ENCODE measurements around the gene PTAFR. TPM values are rescaled to one million over a fixed set of nuclear protein-coding genes. Genes with fewer than 3 reads are reported as not detected.

Gene PTAFR
- total and polyA plus RNA-seq, 12 donors: 0.72 to 11.7 (median 6.4) TPM

- Histone ChIP-seq H3K36me3 (replicated peaks in 1 of 2) (no peaks in the 10 kb centered on the region), H3K4me1 (replicated peaks in 1 of 2) (peaks cover 0 to 2% of the 10 kb centered on the region in 2 donors), H3K27ac (no peak overlapping the region), H3K9me3 (replicated peaks in 1 of 3) (no peaks in the 10 kb centered on the region), H3K4me3 (no peak overlapping the region), H3K27me3 (no peaks in the 10 kb centered on the region)
- intact Hi-C loops (cut with DNase I): no loop called here
- no peak for DNase-seq
- 83 to 93% (median 91%) methylated on average over 4 of the region's 4 CpGs for WGBS, 4 donors
- TF ChIP-seq POLR2A (IDR thresholded peaks at IDR 0.05): no peak
- TF ChIP-seq, protein P1, sequence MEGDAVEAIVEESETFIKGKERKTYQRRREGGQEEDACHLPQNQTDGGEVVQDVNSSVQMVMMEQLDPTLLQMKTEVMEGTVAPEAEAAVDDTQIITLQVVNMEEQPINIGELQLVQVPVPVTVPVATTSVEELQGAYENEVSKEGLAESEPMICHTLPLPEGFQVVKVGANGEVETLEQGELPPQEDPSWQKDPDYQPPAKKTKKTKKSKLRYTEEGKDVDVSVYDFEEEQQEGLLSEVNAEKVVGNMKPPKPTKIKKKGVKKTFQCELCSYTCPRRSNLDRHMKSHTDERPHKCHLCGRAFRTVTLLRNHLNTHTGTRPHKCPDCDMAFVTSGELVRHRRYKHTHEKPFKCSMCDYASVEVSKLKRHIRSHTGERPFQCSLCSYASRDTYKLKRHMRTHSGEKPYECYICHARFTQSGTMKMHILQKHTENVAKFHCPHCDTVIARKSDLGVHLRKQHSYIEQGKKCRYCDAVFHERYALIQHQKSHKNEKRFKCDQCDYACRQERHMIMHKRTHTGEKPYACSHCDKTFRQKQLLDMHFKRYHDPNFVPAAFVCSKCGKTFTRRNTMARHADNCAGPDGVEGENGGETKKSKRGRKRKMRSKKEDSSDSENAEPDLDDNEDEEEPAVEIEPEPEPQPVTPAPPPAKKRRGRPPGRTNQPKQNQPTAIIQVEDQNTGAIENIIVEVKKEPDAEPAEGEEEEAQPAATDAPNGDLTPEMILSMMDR (IDR thresholded peaks at IDR 0.05): no peak
Measured at GRCh38 chr1:28155628-28156027, 20.9 kb downstream of the PTAFR start.

DNA sequence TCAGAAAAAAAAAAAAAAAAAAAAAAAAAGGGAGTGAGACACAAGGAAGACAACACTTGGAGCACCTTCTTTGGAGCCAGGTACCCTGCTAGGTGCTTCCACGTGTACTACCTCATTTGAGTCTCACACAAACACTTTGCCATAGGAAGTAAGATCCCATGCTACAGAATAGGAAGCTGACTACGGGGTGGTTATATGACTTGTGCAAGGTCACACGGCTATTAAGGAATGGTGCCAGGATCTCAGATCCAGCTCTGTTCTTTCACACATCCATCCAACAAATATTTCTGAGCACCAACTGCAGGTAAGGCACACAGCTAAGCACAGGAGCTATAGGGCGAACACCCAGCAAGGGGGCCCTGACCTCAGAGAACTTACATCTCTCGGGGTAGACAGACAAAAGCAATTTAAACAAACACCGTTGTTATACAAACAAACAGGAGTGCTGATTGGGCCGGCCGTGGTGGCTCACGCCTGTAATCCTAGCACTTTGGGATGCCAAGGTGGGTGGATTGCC is 22.4 kb downstream of the PTAFR start:
- 73 to 78% (median 74%) methylated on average over 9 of the region's 9 CpGs for WGBS, 4 donors

GRCh38 chr1:28150125-28150780 is 26.2 kb downstream of the PTAFR start:
- H3K27ac ChIP-seq: no peak overlapping the region
- TF ChIP-seq POLR2A (IDR thresholded peaks at IDR 0.05): no peak
- TF ChIP-seq, protein P1 (IDR thresholded peaks at IDR 0.05): no peak
- H3K4me1 ChIP-seq (replicated peaks in 1 of 2): no peaks in the 10 kb centered on the region
- no peaks in the 10 kb centered on the region for H3K9me3 ChIP-seq (replicated peaks in 1 of 3)
- no peaks in the 10 kb centered on the region for H3K36me3 ChIP-seq (replicated peaks in 1 of 2)
- H3K4me3 ChIP-seq: no peak overlapping the region
- H3K27me3 ChIP-seq: no peaks in the 10 kb centered on the region
- intact Hi-C loops (cut with DNase I): no loop called here
- WGBS, 4 donors: 87 to 95% (median 93%) methylated on average over 22 to 23 of the region's 23 CpGs
- DNase-seq: no peak

More for the DNA sequence above, 22.4 kb downstream of the PTAFR start:
- Histone ChIP-seq H3K27me3 (no peaks in the 10 kb centered on the region), H3K4me3 (no peak overlapping the region), H3K4me1 (replicated peaks in 1 of 2) (no peaks in the 10 kb centered on the region), H3K27ac (no peak overlapping the region), H3K9me3 (replicated peaks in 1 of 3) (no peaks in the 10 kb centered on the region), H3K36me3 (replicated peaks in 1 of 2) (no peaks in the 10 kb centered on the region)
- DNase-seq: no peak
- TF ChIP-seq, protein P1 (IDR thresholded peaks at IDR 0.05): no peak
- no peak for TF ChIP-seq POLR2A (IDR thresholded peaks at IDR 0.05)
- intact Hi-C loops (cut with DNase I): no loop called here

DNA sequence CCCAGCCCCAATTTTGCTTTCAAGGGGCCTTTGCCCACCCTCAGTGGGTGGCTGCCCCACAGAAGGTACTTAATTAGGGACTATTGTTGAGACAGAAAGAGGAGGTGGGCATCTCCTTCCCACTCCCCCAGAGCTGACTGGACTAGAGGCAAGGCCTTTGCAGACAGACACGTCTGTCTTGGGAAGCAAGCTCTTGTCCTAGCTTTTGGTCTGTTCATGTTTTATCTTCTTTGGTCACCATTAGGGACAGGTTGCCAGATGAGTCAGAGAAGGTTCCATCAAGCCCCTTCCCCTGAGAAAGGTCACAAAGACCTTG is 27.7 kb downstream of the PTAFR start:
- no peak for TF ChIP-seq POLR2A (IDR thresholded peaks at IDR 0.05)
- TF ChIP-seq, protein P1 (IDR thresholded peaks at IDR 0.05): no peak
- H3K36me3 ChIP-seq (replicated peaks in 1 of 2): no peaks in the 10 kb centered on the region
- H3K27ac ChIP-seq: no peak overlapping the region
- intact Hi-C loops (cut with DNase I): no loop called here
- no peak overlapping the region for H3K4me3 ChIP-seq
- no peaks in the 10 kb centered on the region for H3K9me3 ChIP-seq (replicated peaks in 1 of 3)
- no peaks in the 10 kb centered on the region for H3K4me1 ChIP-seq (replicated peaks in 1 of 2)
- no peak for DNase-seq
- no peaks in the 10 kb centered on the region for H3K27me3 ChIP-seq
- WGBS, 4 donors: 62 to 89% (median 76%) methylated on average over 1 of the region's 1 CpG
